Activated T-cell treated with anti-CD3 and anti-CD28 coated beads, Interleukin-2, amount 50 U/mL, for 1 hour (primary cell): ENCODE results near the gene VPS37C.

Source experiments
- DNase-seq: peaks from one replicate; pipeline ENCODE4 v3.0.0-alpha.2; 2020

VPS37C gene

DNA sequence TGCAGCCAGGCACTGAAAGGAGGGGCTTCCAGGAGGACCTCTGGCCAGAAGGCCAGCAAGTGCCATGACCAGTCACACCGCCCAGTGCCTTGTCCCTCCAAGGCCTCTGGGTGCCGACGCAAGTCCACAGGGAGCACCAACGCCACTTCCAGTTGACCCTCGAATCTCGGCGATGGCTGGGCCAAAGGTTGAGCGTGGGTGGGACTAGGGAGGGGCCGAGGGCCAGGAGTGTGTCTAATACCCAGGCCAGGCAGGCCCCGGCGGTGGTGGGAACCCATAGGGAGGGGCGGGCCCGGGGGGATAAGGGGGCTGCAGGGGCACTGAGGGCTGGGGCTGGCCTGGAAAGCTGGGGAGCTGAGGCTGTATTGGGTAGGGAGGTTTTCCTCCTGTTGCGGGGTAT is 29.6 kb downstream of the VPS37C start:
- DNase-seq, result no peak

GRCh38 chr11:61131186-61131585 is 30.0 kb downstream of the VPS37C start:
- no peak for DNase-seq

GRCh38 chr11:61129639-61130523 is 31.3 kb downstream of the VPS37C start:
- peak; percentile 91 for DNase-seq

DNA sequence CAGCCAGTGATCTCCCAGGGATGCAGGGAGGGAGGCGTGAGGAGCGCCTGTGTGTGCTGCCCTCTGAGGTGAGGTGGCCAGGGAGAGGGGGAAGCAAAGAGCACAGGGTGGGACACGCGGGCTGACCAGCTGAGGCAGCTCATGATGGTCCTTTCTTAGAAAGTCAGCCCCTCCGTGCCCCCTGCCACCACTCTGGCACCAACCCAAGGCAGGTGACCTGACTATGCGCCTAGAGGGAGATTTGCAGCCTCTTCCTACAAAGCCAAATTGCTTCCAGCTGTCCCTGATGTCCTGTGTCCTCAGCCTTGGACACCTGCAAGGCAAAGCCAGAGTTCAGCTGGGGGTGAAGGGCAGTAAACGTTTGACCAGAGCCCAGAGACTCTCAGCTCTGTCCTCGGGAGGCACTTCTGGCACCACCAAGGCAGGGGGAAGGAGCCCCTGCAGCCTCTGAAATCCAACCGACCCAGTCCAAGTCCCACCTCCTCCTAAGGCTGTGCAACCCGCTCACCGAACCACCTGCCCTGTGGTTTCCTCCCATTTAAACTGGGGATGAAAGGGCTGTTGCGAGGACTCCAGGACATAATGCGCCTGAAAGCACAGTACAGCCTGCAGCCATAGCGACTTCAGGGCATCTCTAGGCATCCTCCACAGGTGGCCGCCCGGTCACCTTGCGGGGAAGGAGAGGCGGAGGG is 32.1 kb downstream of the VPS37C start:
- no peak for DNase-seq

DNA sequence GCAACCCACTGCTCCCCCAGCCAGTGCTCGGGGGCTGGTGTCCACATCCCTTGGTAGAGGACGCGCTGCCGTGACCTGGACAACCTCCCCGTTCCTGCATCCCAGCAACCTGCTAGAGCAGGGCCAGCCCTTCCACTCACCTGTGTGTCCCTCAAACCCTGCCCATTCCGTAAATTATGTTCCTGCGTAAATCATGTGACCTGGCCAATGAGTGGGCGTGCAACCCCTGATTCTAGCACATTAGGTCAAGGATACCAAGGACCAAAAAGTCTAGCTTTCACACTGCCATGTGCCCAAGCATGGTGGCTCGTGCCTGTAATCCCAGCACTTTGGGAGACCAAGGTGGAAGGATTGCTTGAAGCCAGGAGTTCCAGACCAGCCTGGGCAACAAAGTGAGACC is 33.2 kb downstream of the VPS37C start:
- DNase-seq, result peak; percentile 27

GRCh38 chr11:61126256-61126655 is 35.0 kb downstream of the VPS37C start:
- DNase-seq, result peak; percentile 19

- peak; percentile 19 for DNase-seq
These were observed 35.9 kb downstream of the VPS37C start for GRCh38 chr11:61125310-61125684.

GRCh38 chr11:61124574-61125309 is 36.5 kb downstream of the VPS37C start:
- DNase-seq, result peak; percentile 18

DNA sequence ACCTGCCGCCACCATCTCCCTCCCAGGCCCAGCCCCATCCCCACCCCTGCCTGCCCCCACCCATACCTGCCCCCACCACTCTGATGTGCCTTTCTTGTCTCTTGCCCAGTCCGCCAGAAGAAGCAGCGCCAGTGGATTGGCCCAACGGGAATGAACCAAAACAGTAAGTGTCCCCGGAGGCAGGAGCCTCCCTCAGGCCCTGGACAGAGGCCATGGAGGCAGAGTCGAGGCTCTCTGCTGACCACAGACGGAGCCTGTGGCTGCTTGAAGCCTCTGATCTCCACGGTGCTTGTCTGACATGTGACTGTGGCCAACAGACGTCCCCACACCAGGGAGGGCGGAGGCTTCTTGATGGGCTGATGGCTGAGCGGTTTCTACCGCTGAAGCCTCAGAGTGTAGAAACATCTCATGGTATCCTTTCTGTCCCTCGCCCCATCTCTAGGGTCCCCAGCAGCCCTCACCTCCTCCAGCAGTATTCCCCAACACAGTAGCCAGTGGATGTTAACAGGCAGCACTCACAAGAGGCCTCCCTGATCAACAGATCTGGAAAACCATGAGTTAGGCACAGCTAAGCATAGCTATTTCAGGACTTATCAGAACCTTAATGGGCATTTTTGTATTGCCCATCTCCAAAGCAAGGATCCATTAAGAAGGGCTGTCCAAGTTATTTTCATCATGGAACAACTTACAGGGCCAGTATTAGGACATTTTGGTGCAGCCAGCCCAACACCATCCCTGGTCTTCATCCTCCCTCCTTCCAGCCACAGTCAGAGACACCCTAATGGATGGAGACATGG is 37.3 kb downstream of the VPS37C start:
- DNase-seq, result peak; percentile 22

GRCh38 chr11:61122761-61123160 is 38.5 kb downstream of the VPS37C start:
- DNase-seq, result no peak

GRCh38 chr11:61121917-61122316 is 39.3 kb downstream of the VPS37C start:
- DNase-seq, result peak; percentile 21

DNA sequence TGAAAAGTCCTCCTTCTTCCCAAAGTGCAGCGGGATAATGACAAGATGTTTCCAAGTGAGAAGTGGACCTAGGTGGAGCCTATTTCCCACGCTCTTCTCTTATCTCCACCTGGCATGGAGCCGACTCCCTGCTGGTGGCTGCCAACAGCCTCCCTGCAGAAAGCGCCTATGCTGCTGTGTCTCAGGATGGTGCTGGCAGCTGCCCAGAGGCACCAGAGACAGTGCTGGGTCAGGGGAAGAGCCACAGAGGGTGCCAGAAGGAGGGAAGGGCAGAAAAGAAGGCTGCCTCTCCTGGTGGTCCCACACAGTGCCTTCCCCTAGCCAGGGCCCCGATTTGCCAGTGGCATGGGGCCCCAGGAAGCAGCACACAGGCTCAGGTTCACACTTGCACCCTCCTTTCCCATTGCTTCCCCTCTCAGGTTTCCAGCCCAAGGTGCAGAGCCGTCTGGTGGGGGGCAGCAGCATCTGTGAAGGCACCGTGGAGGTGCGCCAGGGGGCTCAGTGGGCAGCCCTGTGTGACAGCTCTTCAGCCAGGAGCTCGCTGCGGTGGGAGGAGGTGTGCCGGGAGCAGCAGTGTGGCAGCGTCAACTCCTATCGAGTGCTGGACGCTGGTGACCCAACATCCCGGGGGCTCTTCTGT is 39.9 kb downstream of the VPS37C start:
- DNase-seq, result peak; percentile 19

DNA sequence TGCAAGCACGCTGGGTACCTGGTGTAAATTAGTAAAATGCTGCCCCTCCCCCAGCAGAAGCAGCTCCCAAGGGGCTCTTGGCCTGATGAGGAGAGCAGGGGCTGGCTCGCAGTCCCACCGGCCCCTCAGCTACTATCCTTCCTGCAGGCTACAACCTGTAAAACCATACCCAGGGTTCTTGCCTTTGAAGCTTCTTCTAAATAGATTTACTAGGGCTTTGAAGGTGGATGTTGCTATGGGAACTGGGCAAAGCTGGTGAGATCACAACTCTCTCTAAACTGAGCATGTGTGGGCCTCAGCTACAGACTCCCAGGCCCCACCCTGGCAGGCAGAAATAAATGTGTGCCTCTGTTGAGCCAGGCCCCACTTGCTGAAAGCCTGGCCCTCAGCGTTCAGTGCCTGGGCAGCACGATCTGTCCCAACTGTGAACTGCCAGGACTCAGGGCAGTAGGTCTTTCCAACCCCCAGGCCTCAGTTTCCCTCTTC is 40.5 kb downstream of the VPS37C start:
- peak; percentile 64 for DNase-seq

DNA sequence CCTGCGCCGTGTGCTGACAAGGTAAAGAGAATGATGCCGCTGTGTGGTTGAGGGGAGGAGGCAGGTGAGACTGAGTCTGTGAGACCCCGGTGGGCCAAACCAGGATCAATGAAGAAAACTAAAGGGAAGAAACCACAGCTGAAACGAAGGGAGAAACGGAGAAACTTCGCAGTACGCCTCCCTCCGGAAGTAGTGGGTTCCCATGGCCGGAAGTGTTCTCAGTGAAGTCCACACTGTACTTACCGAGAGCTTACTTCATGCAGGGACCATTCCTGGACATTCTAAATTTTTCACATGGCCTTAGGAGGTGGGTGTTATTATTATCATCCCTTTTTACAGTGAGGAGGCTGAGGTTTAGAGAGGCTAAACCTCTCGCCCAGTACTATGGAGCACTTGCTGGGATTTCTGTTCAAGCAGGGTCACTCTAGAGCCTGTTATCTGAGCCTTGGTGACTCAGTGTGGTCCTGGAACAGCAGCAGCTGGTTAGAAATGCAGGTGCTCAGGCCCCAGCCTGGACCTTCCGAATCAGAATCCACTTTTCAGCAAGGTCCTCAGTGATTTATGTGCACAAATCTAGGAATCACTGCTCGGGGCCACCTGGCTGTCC is 41.0 kb downstream of the VPS37C start:
- DNase-seq, result peak; percentile 23

DNA sequence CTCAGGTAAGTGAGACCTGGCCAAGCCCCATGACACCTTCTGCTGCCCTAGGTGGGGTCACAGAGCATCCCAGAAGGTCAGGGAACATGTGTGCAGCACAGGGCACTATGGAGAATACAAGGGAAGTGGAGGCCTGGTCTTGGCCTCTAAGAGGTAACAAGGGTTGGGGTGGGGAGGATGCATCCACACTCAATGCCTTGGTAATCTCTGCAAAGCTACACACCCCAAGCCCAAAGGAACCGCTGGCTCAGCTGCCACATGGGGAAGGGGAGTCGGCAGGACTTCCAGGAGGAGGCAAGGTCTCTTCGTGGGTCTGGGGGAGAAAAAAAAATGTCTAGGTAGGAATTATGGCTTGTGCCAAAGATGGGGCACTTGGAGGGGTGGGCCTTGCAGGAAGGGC is 41.7 kb downstream of the VPS37C start:
- no peak for DNase-seq

DNA sequence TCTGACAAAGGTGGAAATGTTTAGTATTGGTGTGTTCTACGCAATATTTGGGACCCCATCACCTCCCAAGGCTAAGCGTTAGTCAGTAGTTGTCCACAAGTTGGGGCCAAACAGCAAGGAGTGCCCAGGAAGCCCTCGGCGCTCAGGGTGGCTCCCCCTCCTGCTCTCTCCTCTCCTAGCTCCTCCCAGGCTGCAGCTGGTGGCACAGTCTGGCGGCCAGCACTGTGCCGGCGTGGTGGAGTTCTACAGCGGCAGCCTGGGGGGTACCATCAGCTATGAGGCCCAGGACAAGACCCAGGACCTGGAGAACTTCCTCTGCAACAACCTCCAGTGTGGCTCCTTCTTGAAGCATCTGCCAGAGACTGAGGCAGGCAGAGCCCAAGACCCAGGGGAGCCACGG is 42.2 kb downstream of the VPS37C start:
- no peak for DNase-seq

GRCh38 chr11:61118406-61118805 is 42.8 kb downstream of the VPS37C start:
- no peak for DNase-seq

GRCh38 chr11:61118004-61118403 is 43.2 kb downstream of the VPS37C start:
- no peak for DNase-seq

GRCh38 chr11:61117168-61117520 is 44.1 kb downstream of the VPS37C start:
- DNase-seq, result no peak

- no peak for DNase-seq
These were observed 44.6 kb downstream of the VPS37C start for GRCh38 chr11:61116426-61117167.
